Myocyte (in vitro differentiated cells): ENCODE results near the gene OR2V2. TPM values are rescaled to one million over a fixed set of nuclear protein-coding genes. Genes with fewer than 3 reads are reported as not detected.
"Not testable (repeated sequence)": the region's sequence is repeated elsewhere in the genome, so short reads cannot be mapped to it uniquely, and the experiment has no call there.

Experiments
- DNase-seq: peaks from one replicate; pipeline ENCODE4 v3.0.0-alpha.2; 2012; ENCODE audit warnings: low read depth
- total RNA-seq: library from RNA; depleted of rRNA; stranded (reverse); fragments of >200 nt; gene quantifications from 2 replicates; pipeline ENCODE4 v1.2.3, GENCODE V29; 2014

OR2V2 gene
- total RNA-seq, 1 donor from 2014 or later = not detected

GRCh38 chr5:181168595-181169118 is 21.3 kb downstream of the OR2V2 start:
- DNase-seq = no peak

- not testable (repeated sequence) for DNase-seq
These were observed 22.3 kb downstream of the OR2V2 start for GRCh38 chr5:181169459-181170236.

- DNase-seq = no peak
These were observed 22.9 kb downstream of the OR2V2 start for GRCh38 chr5:181170237-181170825.

GRCh38 chr5:181170996-181171395 is 23.6 kb downstream of the OR2V2 start:
- DNase-seq = no peak

GRCh38 chr5:181171782-181172181 is 24.4 kb downstream of the OR2V2 start:
- no peak for DNase-seq

GRCh38 chr5:181173027-181173419 is 25.6 kb downstream of the OR2V2 start:
- DNase-seq = peak; percentile 49

GRCh38 chr5:181173420-181174342 is 26.3 kb downstream of the OR2V2 start:
- no peak for DNase-seq

GRCh38 chr5:181176254-181176952 is 29.0 kb downstream of the OR2V2 start:
- no peak for DNase-seq

GRCh38 chr5:181177559-181177958 is 30.2 kb downstream of the OR2V2 start:
- not testable (repeated sequence) for DNase-seq

- peak; percentile 63 for DNase-seq
These were observed 34.5 kb downstream of the OR2V2 start for GRCh38 chr5:181181650-181182565.

- no peak for DNase-seq
These were observed 35.3 kb downstream of the OR2V2 start for GRCh38 chr5:181182651-181183050.

- no peak for DNase-seq
These were observed 37.4 kb downstream of the OR2V2 start for GRCh38 chr5:181184845-181185216.

GRCh38 chr5:181185560-181185959 is 38.2 kb downstream of the OR2V2 start:
- DNase-seq = no peak

GRCh38 chr5:181186022-181186421 is 38.6 kb downstream of the OR2V2 start:
- no peak for DNase-seq

GRCh38 chr5:181186986-181187499 is 39.7 kb downstream of the OR2V2 start:
- no peak for DNase-seq

- peak; percentile 70 for DNase-seq
These were observed 40.3 kb downstream of the OR2V2 start for GRCh38 chr5:181187500-181188213.

- peak; percentile 81 for DNase-seq
These were observed 41.4 kb downstream of the OR2V2 start for GRCh38 chr5:181188700-181189362.

- DNase-seq = peak; percentile 26
These were observed 42.1 kb downstream of the OR2V2 start for GRCh38 chr5:181189363-181189961.
